H1 (cell line): Measurements from ENCODE around the gene DCUN1D4. TPM values are rescaled to one million over a fixed set of nuclear protein-coding genes. Genes with fewer than 3 reads are reported as not detected.

ENCODE experiments used
- SP2 ChIP-seq: IDR thresholded peaks from 2 replicates; pipeline ENCODE4 v1.6.1; 2012; ENCODE audit warnings: mild to moderate bottlenecking, low read length, inconsistent platforms
- USF2 ChIP-seq: IDR thresholded peaks from 2 replicates; pipeline ENCODE4 v1.6.1; 2011; ENCODE audit warnings: low read length, improper control_type of control experiment
- polyA plus RNA-seq, 7 experiments: library from polyadenylated mRNA; depleted of rRNA in 3 of 7; stranded (reverse) in 5 of 7; unstranded in 2 of 7; fragments of >200 nt in 5 of 7; fragments of 200-250 nt in 2 of 7; gene quantifications; 1 replicate in 5 of 7; 2 replicates in 1 of 7; 4 replicates in 1 of 7; pipeline versions ENCODE4 v1.2.1 to v1.2.3, GENCODE V29; 2011 to 2013; ENCODE audit warnings: missing spikeins in 2 of 7, mixed read lengths in 2 of 7
- total RNA-seq: library from RNA; stranded (reverse); fragmentation: NEBNext Ultra II Directional; extraction: Animal tissue kit (Norgen Biotek cat#: 25700); gene quantifications from 2 replicates; pipeline ENCODE4 v1.2.1, GENCODE V29; 2021

The DCUN1D4 gene
- total and polyA plus RNA-seq, 2 of the 8 experiments (the other 6 are each of a cell fraction or from before 2014, with no cell fraction given) = 22.9 to 55.9 TPM

- TF ChIP-seq USF2 = no peak
- no peak for TF ChIP-seq SP2
Measured at GRCh38 chr4:51923343-51923742, 80.4 kb downstream of the DCUN1D4 start (continued).
